GM12801 (cell line): Measurements from ENCODE around the gene GUCA1A.

Experiments used
- TF ChIP-seq, protein P1 (sequence below): IDR thresholded peaks from one replicate; pipeline ENCODE4 v1.5.1; 2011; ENCODE audit warnings: control low read depth; ENCODE audit not compliant: insufficient read length; ENCODE audit errors: extremely low read depth

The GUCA1A gene

GRCh38 chr6:42179261-42179944, 6.2 kb downstream of the GUCA1A start:
- TF ChIP-seq, protein P1, sequence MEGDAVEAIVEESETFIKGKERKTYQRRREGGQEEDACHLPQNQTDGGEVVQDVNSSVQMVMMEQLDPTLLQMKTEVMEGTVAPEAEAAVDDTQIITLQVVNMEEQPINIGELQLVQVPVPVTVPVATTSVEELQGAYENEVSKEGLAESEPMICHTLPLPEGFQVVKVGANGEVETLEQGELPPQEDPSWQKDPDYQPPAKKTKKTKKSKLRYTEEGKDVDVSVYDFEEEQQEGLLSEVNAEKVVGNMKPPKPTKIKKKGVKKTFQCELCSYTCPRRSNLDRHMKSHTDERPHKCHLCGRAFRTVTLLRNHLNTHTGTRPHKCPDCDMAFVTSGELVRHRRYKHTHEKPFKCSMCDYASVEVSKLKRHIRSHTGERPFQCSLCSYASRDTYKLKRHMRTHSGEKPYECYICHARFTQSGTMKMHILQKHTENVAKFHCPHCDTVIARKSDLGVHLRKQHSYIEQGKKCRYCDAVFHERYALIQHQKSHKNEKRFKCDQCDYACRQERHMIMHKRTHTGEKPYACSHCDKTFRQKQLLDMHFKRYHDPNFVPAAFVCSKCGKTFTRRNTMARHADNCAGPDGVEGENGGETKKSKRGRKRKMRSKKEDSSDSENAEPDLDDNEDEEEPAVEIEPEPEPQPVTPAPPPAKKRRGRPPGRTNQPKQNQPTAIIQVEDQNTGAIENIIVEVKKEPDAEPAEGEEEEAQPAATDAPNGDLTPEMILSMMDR: no peak

DNA sequence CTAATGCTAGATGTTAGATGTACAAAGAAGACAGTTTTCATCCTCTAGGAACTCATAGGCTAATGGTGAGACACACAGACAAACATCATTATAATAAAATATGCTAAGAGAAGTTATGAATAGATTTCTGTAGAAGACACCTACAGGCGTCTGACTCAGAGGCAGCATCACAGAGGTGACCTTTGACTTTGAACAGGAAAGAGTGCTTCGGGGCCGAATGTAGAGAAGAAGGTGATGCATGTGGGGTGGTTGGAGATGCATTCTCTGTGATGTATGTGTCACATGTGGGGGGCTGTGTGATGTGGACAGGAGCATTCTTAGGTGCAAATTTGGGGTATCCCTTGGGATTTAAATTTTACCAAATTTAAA, 6.8 kb downstream of the GUCA1A start:
- TF ChIP-seq, protein P1: no peak

DNA sequence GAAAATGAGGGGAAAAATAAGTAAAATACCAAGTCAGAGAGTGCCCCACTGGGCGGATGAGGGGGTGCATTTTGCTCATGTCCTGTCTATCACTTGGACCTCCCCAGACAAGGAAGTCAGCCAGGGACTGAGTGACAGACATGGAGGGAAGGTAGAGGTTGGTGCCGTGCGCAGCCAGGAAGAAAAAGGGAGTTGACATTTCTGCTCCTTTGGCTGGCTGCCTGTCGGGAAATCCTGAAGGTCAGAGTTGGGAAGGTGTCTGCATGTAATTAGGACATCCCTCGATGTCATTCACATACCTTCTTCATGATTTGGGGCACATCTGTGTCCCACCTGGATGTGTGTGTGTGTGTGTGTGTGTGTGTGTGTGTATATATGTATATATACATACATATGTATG, 8.9 kb downstream of the GUCA1A start:
- TF ChIP-seq, protein P1: no peak

DNA sequence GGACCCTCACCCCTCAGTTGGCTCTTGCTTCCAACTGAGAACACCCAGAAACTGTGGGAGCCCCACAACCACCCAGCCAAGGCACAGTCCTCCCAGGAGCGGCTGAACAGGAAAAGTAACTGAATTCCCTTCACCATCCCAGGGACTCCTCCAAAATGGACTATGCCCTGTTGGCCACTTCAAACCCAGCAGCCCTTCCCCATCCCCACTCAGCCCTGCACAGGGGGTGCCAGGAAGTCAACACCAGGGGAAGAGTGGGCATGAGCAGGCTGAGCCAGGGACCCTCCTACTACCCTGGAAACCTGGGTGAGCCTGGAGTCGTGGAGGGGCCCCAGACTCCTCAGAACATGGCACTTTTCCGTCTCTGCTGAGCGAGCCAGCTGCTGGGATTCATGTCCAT, 11.3 kb downstream of the GUCA1A start:
- TF ChIP-seq, protein P1: no peak

DNA sequence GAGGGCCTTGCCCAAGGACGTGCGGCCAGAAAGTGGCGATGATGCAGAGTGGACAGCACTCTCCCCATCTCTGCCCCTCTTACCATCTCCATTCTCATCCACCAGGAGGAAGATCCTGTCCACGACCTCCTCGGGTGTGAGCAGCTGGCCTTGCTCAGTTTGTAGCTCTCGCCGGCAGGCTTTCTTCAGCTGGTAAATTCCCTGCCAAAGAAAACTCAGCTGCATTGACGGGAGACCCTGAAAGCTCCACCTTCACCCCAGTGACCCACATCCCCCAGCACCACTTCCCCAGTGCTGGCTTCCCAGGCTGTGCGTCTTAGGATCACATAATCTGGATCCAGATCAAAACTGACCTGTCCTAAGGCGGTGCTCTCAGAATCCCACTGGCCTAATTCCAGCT, 12.4 kb downstream of the GUCA1A start:
- TF ChIP-seq, protein P1: no peak

DNA sequence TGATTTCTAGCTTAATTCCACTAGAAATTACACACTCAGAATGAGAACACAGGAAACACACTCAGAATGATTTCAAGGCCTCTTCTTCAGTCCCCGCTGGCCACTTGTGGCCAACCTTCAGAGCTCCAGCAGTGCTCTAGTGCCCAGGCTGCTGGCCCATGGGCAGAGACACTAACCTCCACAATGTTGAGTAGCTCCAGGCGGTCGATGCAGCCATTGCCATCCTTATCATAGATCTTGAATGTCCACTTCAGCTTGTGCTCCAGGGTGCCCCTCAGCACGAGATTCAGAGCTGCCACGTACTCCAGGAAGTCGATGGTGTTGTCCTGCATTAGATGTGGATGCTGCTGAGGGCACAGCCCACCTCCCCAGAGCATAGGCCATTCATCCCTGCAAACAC, 15.2 kb downstream of the GUCA1A start:
- TF ChIP-seq, protein P1: no peak

DNA sequence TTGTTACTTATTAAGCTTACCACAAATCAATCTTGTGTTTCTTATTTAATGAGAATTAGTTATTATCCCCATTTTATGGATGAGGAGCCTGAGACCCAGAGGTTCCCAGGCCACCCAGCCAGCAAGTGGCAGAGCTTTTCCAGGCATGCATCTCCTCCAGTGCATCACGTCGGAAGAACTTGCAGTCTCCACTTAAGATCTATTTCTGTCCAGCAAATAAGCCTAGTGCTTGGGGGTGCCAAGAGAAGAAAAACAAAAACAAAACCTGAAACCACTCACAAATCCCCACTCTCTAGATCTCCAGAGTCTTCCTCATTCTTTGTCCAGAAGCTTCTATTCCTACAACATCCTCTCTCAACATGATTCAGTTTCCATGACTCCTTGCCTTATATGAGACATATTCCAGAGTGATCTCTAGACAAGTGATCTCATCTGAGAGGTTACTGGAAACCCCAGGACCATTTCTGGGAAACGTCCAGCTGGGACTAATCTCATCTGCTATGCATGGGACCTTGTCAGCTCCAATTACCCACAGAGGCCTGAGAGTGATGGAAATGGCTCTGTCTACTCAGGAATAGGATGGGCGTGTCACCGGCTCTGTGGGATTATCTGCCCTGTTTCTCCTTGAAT, 17.5 kb downstream of the GUCA1A start:
- TF ChIP-seq, protein P1: no peak
